ENCODE results near the gene GJB5.

- TF ChIP-seq, protein P1, sequence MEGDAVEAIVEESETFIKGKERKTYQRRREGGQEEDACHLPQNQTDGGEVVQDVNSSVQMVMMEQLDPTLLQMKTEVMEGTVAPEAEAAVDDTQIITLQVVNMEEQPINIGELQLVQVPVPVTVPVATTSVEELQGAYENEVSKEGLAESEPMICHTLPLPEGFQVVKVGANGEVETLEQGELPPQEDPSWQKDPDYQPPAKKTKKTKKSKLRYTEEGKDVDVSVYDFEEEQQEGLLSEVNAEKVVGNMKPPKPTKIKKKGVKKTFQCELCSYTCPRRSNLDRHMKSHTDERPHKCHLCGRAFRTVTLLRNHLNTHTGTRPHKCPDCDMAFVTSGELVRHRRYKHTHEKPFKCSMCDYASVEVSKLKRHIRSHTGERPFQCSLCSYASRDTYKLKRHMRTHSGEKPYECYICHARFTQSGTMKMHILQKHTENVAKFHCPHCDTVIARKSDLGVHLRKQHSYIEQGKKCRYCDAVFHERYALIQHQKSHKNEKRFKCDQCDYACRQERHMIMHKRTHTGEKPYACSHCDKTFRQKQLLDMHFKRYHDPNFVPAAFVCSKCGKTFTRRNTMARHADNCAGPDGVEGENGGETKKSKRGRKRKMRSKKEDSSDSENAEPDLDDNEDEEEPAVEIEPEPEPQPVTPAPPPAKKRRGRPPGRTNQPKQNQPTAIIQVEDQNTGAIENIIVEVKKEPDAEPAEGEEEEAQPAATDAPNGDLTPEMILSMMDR (IDR thresholded peaks at IDR 0.05) = no peak
- no peak for TF ChIP-seq POLR2A (IDR thresholded peaks at IDR 0.05)
- TF ChIP-seq POLR2AphosphoS5 (IDR thresholded peaks at IDR 0.05; ENCODE audit: insufficient read depth in 1 of 2, low read depth in 1 of 2) = no peak
Measured at GRCh38 chr1:34715139-34715538, 39.7 kb upstream of the GJB5 start.

Data from vagina (tissue), 2 donors.